Measurements from ENCODE around the gene MRFAP1. TPM values are rescaled to one million over a fixed set of nuclear protein-coding genes. Genes with fewer than 3 reads are reported as not detected.
A peak's percentile ranks its signal among the peaks of the same experiment; 100 is the strongest.
"Not testable (repeated sequence)": the region's sequence is repeated elsewhere in the genome, so short reads cannot be mapped to it uniquely, and the experiment has no call there.

MRFAP1 gene
- polyA plus RNA-seq, 1 donor from 2014 or later = 322 TPM

- Histone ChIP-seq H3K9me3 (ENCODE audit: low read length) (no peaks in the 10 kb centered on the region), H3K9me2 (ENCODE audit: insufficient read depth, low read length) (no peaks in the 10 kb centered on the region), H3K4me3 (ENCODE audit: low read length) (no peak overlapping the region), H4K20me1 (ENCODE audit: insufficient read depth) (no peaks in the 10 kb centered on the region), H3K4me2 (ENCODE audit: low read length) (no peak overlapping the region), H3K9ac (ENCODE audit: low read length) (no peak overlapping the region), H3K36me3 (ENCODE audit: insufficient read depth, low read length) (no peaks in the 10 kb centered on the region), H3F3A (ENCODE audit: insufficient read depth, low read length, poor library complexity, severe bottlenecking) (no peaks in the 10 kb centered on the region), H2AFZ (ENCODE audit: low read depth, low read length) (no peak overlapping the region), H3K27me3 (ENCODE audit: insufficient read depth, low read depth, low read length) (no peaks in the 10 kb centered on the region), H3K79me2 (replicated peaks; ENCODE audit: insufficient read depth, low read length) (peaks cover 8% of the 10 kb centered on the region), H3K27ac (ENCODE audit: low read length) (no peak overlapping the region)
- TF ChIP-seq RAD21 (conservative IDR thresholded peaks at IDR 0.05) = no peak
- TF ChIP-seq MXI1 (conservative IDR thresholded peaks at IDR 0.05; ENCODE audit: poor library complexity, severe bottlenecking) = no peak
- no peak for TF ChIP-seq EP300 (conservative IDR thresholded peaks at IDR 0.05; ENCODE audit: poor library complexity, severe bottlenecking)
- TF ChIP-seq CTCF (IDR thresholded peaks at IDR 0.05; ENCODE audit: poor library complexity, severe bottlenecking) = no peak
- TF ChIP-seq EZH2 (IDR thresholded peaks at IDR 0.05; ENCODE audit: borderline replicate concordance, insufficient read depth, low read length, poor library complexity, severe bottlenecking) = no peak
- no peak for TF ChIP-seq TAF1 (IDR thresholded peaks at IDR 0.05; ENCODE audit: low read depth)
- TF ChIP-seq, protein P1, sequence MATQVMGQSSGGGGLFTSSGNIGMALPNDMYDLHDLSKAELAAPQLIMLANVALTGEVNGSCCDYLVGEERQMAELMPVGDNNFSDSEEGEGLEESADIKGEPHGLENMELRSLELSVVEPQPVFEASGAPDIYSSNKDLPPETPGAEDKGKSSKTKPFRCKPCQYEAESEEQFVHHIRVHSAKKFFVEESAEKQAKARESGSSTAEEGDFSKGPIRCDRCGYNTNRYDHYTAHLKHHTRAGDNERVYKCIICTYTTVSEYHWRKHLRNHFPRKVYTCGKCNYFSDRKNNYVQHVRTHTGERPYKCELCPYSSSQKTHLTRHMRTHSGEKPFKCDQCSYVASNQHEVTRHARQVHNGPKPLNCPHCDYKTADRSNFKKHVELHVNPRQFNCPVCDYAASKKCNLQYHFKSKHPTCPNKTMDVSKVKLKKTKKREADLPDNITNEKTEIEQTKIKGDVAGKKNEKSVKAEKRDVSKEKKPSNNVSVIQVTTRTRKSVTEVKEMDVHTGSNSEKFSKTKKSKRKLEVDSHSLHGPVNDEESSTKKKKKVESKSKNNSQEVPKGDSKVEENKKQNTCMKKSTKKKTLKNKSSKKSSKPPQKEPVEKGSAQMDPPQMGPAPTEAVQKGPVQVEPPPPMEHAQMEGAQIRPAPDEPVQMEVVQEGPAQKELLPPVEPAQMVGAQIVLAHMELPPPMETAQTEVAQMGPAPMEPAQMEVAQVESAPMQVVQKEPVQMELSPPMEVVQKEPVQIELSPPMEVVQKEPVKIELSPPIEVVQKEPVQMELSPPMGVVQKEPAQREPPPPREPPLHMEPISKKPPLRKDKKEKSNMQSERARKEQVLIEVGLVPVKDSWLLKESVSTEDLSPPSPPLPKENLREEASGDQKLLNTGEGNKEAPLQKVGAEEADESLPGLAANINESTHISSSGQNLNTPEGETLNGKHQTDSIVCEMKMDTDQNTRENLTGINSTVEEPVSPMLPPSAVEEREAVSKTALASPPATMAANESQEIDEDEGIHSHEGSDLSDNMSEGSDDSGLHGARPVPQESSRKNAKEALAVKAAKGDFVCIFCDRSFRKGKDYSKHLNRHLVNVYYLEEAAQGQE (IDR thresholded peaks at IDR 0.05; ENCODE audit: borderline replicate concordance) = no peak
- TF ChIP-seq SMC3 (conservative IDR thresholded peaks at IDR 0.05; ENCODE audit: poor library complexity) = no peak
- no peak for TF ChIP-seq POLR2AphosphoS5 (IDR thresholded peaks at IDR 0.05)
These were observed 31.6 kb downstream of the MRFAP1 start for GRCh38 chr4:6672131-6672530.

DNA sequence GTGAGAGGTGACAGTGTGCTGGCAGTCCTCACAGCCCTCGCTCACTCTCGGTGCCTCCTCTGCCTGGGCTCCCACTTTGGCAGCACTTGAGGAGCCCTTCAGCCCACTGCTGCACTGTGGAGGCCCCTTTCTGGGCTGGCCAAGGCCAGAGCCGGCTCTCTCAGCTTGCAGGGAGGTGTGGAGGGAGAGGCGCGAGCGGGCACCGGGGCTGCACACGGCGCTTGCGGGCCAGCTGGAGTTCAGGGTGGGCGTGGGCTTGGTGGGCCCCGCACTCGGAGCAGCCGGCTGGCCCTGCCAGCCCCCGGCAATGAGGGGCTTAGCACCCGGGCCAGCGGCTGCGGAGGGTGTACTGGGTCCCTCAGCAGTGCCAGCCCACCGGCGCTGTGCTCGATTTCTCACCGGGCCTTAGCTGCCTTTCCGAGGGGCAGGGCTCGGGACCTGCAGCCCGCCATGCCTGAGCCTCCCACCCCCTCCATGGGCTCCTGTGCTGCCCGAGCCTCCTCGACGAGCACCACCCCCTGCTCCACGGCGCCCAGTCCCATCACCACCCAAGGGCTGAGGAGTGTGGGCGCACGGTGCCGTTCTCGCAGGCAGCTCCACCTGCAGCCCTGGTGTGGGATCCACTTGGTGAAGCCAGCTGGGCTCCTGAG lies 32.2 kb downstream of the MRFAP1 start:
- H3F3A ChIP-seq (ENCODE audit: insufficient read depth, low read length, poor library complexity, severe bottlenecking); H3K9me2 ChIP-seq (ENCODE audit: insufficient read depth, low read length); H4K20me1 ChIP-seq (ENCODE audit: insufficient read depth); H2AFZ ChIP-seq (ENCODE audit: low read depth, low read length); H3K9ac ChIP-seq (ENCODE audit: low read length); H3K27ac ChIP-seq (ENCODE audit: low read length); H3K79me2 ChIP-seq (replicated peaks; ENCODE audit: insufficient read depth, low read length); H3K27me3 ChIP-seq (ENCODE audit: insufficient read depth, low read depth, low read length); H3K36me3 ChIP-seq (ENCODE audit: insufficient read depth, low read length); H3K9me3 ChIP-seq (ENCODE audit: low read length); H3K4me2 ChIP-seq (ENCODE audit: low read length): not testable (repeated sequence)
- peak overlapping the region; percentile 91 for H3K4me3 ChIP-seq (ENCODE audit: low read length)

- not testable (repeated sequence) for H3K9me3 ChIP-seq (ENCODE audit: low read length); H4K20me1 ChIP-seq (ENCODE audit: insufficient read depth); H3K79me2 ChIP-seq (replicated peaks; ENCODE audit: insufficient read depth, low read length); H3K36me3 ChIP-seq (ENCODE audit: insufficient read depth, low read length); H3K27me3 ChIP-seq (ENCODE audit: insufficient read depth, low read depth, low read length); H3F3A ChIP-seq (ENCODE audit: insufficient read depth, low read length, poor library complexity, severe bottlenecking); H3K9me2 ChIP-seq (ENCODE audit: insufficient read depth, low read length); H3K4me2 ChIP-seq (ENCODE audit: low read length)
- Histone ChIP-seq H3K4me3 (ENCODE audit: low read length) (peak overlapping the region; percentile 91), H3K9ac (ENCODE audit: low read length) (peak overlapping the region; percentile 59), H2AFZ (ENCODE audit: low read depth, low read length) (peak overlapping the region; percentile 65), H3K27ac (ENCODE audit: low read length) (peak overlapping the region; percentile 79)
These were observed 32.7 kb downstream of the MRFAP1 start for GRCh38 chr4:6673191-6673659.

All from neural cell (in vitro differentiated cells).